Subcutaneous adipose tissue (tissue), 4 donors: ENCODE measurements around the gene OGFOD1. TPM values are rescaled to one million over a fixed set of nuclear protein-coding genes. Genes with fewer than 3 reads are reported as not detected.

Experiments
- total RNA-seq, 4 donors: library from RNA; depleted of rRNA; stranded (reverse); fragments of >200 nt; gene quantifications; one replicate each; pipeline ENCODE4 v1.1.0, GENCODE V29; 2016
- TF ChIP-seq, protein P1 (sequence below): fragments of 450-650 bp; IDR thresholded peaks from one replicate; pipeline ENCODE4 v1.5.1; 2016; ENCODE audit warnings: low read depth, mild to moderate bottlenecking, control low read depth, antibody characterized with exemption, moderate library complexity

OGFOD1 gene
- total RNA-seq, 4 donors from 2014 or later = 14.5 to 53.2 (median 26.2) TPM

DNA sequence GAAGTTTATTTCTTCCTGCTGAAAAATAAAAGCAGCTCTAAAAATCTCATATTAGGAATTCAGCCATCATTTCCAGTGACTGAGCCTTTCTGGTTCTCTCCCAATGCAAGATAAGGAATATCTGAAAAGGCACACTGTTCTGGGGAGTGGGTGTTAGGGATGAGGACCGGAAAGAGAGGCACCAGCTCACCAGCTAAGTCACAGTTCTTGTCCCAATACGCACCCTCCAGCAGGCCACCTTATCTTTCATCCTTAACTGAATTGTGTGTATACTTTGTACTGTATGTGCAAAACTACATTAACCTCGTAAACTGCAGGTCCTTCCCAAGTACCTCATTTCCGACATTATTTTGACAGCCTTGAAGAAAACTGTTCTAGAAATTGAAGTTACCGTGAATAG is 37.0 kb upstream of the OGFOD1 start:
- TF ChIP-seq, protein P1, sequence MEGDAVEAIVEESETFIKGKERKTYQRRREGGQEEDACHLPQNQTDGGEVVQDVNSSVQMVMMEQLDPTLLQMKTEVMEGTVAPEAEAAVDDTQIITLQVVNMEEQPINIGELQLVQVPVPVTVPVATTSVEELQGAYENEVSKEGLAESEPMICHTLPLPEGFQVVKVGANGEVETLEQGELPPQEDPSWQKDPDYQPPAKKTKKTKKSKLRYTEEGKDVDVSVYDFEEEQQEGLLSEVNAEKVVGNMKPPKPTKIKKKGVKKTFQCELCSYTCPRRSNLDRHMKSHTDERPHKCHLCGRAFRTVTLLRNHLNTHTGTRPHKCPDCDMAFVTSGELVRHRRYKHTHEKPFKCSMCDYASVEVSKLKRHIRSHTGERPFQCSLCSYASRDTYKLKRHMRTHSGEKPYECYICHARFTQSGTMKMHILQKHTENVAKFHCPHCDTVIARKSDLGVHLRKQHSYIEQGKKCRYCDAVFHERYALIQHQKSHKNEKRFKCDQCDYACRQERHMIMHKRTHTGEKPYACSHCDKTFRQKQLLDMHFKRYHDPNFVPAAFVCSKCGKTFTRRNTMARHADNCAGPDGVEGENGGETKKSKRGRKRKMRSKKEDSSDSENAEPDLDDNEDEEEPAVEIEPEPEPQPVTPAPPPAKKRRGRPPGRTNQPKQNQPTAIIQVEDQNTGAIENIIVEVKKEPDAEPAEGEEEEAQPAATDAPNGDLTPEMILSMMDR = no peak

DNA sequence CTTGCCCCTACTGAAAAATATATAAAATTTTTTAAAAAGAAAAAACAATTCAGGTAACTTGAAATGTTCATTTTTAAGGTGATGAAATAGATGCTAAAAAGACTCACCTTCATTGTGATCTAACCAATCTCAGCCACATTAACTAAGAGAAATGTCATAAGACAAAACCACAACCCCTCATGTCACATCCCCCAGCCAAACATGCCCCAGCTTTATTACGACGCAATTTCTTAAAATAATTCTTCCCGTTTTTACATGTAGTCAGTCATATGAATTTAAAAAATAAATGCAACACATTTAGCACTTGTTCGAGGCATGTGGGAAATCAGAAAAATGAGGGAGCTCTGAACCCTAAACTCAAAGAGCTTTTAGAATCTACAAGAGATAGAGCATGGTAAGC is 35.5 kb upstream of the OGFOD1 start:
- TF ChIP-seq, protein P1 = no peak

DNA sequence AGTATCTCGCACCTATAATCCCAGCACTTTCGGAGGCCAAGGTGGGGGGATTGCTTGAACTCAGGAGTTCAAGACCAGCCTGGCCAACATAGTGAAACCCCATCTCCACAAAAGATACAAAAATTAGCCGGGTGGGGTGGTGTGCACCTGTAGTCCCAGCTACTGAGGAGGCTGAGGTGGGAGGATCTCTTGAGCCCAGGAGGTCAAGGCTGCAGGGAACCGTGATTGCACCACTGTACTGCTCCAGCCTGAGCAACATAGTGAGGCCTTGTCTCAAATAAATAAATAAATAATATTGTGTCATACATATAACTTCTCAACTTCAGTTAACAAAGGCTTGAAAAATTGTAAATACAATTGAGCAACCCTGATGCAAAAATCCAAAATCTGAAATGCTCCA is 34.2 kb upstream of the OGFOD1 start:
- TF ChIP-seq, protein P1 = no peak

DNA sequence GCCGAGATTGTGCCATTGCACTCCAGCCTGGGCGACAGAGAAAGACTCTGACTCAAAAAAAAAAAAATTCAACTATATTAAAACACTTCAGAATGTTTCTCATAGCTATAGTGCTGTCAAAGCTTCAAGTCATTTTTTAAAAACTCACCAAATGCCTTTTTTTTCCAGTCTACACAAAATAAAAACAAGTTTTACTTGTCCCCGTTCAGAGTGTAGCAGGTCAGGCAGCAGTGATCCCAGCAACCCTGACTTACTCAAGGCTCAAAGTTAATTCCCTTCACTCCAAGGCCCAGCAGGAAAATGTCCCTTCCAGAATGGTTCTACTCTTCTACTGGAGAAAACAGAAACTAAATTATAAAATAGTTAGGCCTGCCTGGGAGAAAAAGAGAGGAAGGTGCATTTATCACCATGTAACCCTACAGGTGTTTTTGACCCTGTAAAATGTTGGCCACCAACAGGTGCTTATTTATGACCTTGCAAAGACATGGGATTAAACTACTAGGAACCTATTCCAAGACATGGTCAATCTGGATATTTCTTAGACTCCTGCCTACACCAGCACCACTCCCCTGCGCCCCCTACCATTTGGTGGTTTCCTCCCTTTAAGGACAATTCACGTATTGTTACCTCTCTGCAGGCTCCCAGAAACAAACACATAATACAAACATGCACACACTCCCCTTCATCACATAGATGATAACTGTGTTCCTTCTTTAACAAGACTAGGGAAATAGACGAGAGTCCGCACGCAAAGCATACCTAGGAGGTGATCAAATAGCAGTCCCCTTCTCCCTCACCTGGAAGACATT is 31.4 kb upstream of the OGFOD1 start:
- TF ChIP-seq, protein P1 = no peak

DNA sequence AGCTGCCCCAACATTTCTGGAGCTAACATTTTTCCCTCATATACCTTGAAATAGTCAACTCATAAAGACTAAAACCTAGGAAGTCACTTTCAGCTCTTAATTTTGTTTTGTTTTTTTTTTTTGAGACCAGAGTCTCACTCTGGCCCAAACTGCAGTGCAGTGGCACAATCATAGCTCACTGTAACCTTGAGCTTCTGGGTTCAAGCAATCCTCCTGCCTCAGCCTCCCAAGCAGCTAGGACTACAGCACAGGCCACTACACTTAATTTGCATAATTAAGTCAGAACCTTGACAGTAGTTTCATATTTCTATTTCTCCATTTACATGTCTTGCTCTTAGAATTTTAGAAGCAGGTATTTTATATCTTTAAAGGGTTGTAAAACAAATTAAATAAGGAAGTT is 30.7 kb upstream of the OGFOD1 start:
- TF ChIP-seq, protein P1 = no peak

DNA sequence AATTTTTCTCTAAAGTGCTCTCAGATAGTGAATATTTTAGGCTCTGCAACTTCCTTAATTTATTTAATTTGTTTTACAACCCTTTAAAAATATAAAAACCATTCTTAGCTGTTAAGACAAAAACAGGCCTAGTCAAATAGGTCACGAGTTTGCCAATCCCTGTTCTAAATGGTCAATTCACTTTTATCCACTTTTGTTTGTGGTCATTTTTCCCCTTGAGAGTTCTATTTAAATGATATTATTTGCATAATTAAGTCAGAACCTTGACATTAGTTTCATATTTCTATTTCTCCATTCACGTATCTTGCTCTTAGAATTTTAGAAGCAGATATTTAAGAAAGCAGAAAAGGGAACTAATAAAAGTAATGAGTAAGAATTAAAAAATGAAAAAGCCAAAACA is 30.0 kb upstream of the OGFOD1 start:
- TF ChIP-seq, protein P1 = no peak

DNA sequence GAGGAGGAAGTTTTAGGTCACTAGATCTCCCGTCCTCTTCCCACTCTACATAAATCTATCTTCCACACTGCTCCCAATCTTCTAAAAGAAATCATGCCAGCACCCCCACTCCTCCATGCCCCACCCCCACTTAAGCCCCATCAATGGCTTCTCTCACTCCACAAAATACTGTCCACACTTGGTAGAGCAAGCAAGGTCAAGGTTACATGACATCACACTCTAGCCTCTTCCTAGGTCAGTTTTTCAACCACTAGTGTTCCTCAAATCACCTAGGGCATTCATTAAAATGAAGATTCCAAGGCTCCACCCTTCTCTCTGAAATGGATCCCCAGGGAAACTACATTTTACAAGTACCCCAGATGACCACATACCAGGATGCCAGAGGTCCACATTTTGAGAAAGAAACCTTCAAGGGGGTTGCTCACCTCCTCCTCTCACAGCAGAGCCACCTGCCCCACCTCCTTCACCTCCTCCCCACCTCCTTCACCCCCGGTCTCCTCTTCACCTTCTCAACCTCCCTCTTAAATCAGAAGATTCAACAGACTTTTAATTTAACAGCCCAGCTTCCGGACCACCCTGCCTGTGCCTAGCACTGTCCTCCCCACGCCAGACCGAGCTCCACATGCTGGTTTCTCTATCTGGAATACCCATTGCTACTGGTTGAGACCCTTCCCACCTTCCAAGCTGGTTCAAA is 29.2 kb upstream of the OGFOD1 start:
- TF ChIP-seq, protein P1 = no peak
